Natural killer cell (primary cell): ENCODE results near the gene SNED1. TPM values are rescaled to one million over a fixed set of nuclear protein-coding genes. Genes with fewer than 3 reads are reported as not detected.

Source experiments
- ATAC-seq, 3 donors: fragments of 150-1000 bp in 2 of 3; fragments of 200-7000 bp in 1 of 3; cut with Tn5 transposase; 1 replicate in 1 of 3; 2 replicates in 2 of 3; pipeline ENCODE4 v1.10.0; 2021; ENCODE audit warnings: mild to moderate bottlenecking in 2 of 3, moderate library complexity in 2 of 3
- DNase-seq, 2 donors: peaks; one replicate each; pipeline versions ENCODE4 v3.0.0 to v3.0.0-alpha.2; 2013 to 2021; ENCODE audit warnings: mixed read lengths in 1 of 2
- H3K27ac ChIP-seq: one replicate; pipeline ENCODE4 v1.5.1; 2013; ENCODE audit warnings: mild to moderate bottlenecking, low read length
- H3K27me3 ChIP-seq: one replicate; pipeline ENCODE4 v1.6.1; 2013; ENCODE audit warnings: low read length; ENCODE audit not compliant: control insufficient read depth, insufficient read depth
- H3K36me3 ChIP-seq: one replicate; pipeline ENCODE4 v1.6.1; 2013; ENCODE audit warnings: low read length; ENCODE audit not compliant: control insufficient read depth, insufficient read depth
- H3K4me1 ChIP-seq: one replicate; pipeline ENCODE4 v1.6.1; 2013; ENCODE audit warnings: low read length; ENCODE audit not compliant: control insufficient read depth, insufficient read depth
- H3K4me3 ChIP-seq: one replicate; pipeline ENCODE4 v1.5.1; 2013; ENCODE audit warnings: low read length
- H3K9me3 ChIP-seq: one replicate; pipeline ENCODE4 v1.6.1; 2013; ENCODE audit warnings: low read length; ENCODE audit not compliant: control insufficient read depth, insufficient read depth
- H3K27ac Mint-ChIP-seq, 2 donors: one replicate each; pipeline ENCODE4 v1.8.0; 2022; ENCODE audit warnings: mild to moderate bottlenecking in 2 of 2, mixed read lengths in 2 of 2, moderate library complexity in 1 of 2
- H3K27me3 Mint-ChIP-seq, 2 donors: one replicate each; pipeline ENCODE4 v1.8.0; 2022; ENCODE audit warnings: low read depth in 2 of 2, mixed read lengths in 2 of 2
- H3K36me3 Mint-ChIP-seq: one replicate; pipeline ENCODE4 v1.8.0; 2022; ENCODE audit warnings: mixed read lengths
- H3K4me1 Mint-ChIP-seq, 2 donors: one replicate each; pipeline ENCODE4 v1.8.0; 2022; ENCODE audit warnings: mixed read lengths in 2 of 2
- H3K4me3 Mint-ChIP-seq: one replicate; pipeline ENCODE4 v1.8.0; 2022; ENCODE audit warnings: mild to moderate bottlenecking, moderate library complexity, mixed read lengths
- H3K9me3 Mint-ChIP-seq, 2 donors: one replicate each; pipeline ENCODE4 v1.8.0; 2022; ENCODE audit warnings: mixed read lengths in 2 of 2
- CTCF ChIP-seq: fragments of 200-600 bp; IDR thresholded peaks from one replicate; pipeline ENCODE4 v1.8.0; 2022; ENCODE audit warnings: antibody characterized with exemption
- WGBS: methylation state at CpG from one replicate; pipeline ENCODE4 v1.1.7; 2013; ENCODE audit warnings: missing lambda C conversion rate; ENCODE audit not compliant: insufficient coverage; 5-methylcytosine and 5-hydroxymethylcytosine counted together
- intact Hi-C: fragments of 100-400 bp; cut with micrococcal nuclease; formaldehyde crosslinking; loops from one replicate; pipeline ENCODE4 v1.14.2; 2022
- total RNA-seq, 4 donors: library from RNA; stranded (reverse); fragments of 120-200 nt in 1 of 4; gene quantifications; one replicate each; pipeline versions ENCODE4 v1.2.3 to v1.2.4, GENCODE V29; 2013 to 2022

SNED1 gene
- total RNA-seq, 3 donors from 2014 or later (not counting 1 experiment from before 2014, with no cell fraction given): 0.97 to 4.9 (median 2.5) TPM

DNA sequence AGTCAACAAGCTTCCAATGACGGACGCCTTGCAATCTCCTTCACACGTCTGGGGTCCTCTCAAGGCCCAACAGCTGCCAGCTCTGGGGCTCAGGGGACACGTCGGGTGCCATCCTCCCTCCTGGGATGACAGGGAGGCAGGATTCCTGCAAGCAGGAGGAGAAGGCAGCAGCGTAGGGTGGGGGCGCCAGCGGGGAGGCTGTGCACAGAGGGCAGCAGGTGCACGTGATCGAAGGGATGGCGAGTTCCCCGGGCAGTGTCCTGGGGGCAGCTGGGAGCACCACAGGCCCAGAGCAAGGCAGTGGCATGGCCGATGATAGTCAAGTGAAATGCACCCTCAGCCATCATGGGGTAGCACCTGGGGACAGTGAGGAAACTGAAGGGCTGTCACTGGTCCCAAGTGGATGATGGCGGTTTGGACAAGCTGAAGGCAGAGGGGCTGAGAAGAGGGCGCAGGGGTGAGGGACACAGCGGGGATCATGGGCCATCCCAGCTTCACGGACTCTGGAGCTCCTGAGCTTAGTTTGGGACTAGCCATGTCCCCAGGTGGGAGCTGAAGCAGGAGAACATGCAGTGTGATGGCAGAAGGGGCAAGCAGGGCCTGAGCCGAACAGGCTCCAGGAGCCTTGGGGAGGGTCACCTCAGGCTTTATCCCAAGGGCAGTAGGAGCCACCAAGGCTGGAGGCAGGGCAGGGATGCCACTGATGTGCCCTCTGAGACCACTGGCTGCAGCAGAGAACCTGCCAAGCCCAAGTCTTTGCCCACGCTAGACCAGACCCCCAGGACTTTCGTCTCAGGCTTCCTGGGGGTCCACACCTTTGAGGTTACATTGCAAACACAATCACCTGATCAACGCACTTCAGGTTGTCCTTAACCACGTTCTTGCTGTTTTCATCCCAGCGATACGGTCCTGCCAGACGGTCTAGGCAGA, 16.3 kb upstream of the SNED1 start:
- no peak overlapping the region for H3K27ac ChIP-seq
- H3K4me1 ChIP-seq: no peaks in the 10 kb centered on the region
- Mint-ChIP-seq H3K36me3 (no peaks in the 10 kb centered on the region), H3K27ac (no peak overlapping the region), H3K9me3 (no peaks in the 10 kb centered on the region), H3K4me1 (no peaks in the 10 kb centered on the region), H3K4me3 (no peak overlapping the region), H3K27me3 (peaks cover 0 to 7% of the 10 kb centered on the region in 2 donors)
- DNase-seq: no peak
- TF ChIP-seq CTCF: no peak
- 88% methylated on average over 25 of the region's 25 CpGs for WGBS
- ATAC-seq: peak in 1 of 3 donors; percentile 35
- H3K9me3 ChIP-seq: no peaks in the 10 kb centered on the region
- H3K36me3 ChIP-seq: no peaks in the 10 kb centered on the region
- intact Hi-C loops: no loop called here
- no peaks in the 10 kb centered on the region for H3K27me3 ChIP-seq
- no peak overlapping the region for H3K4me3 ChIP-seq

GRCh38 chr2:240982821-240983281, 15.6 kb upstream of the SNED1 start:
- WGBS: 91% methylated on average over 8 of the region's 8 CpGs
- H3K27ac ChIP-seq: no peak overlapping the region
- no peak overlapping the region for H3K4me3 Mint-ChIP-seq
- H3K9me3 Mint-ChIP-seq: no peaks in the 10 kb centered on the region
- no peak overlapping the region for H3K4me3 ChIP-seq
- no peaks in the 10 kb centered on the region for H3K4me1 ChIP-seq
- DNase-seq (no peak), ATAC-seq (no peak)
- intact Hi-C loops: no loop called here
- H3K36me3 Mint-ChIP-seq: no peaks in the 10 kb centered on the region
- no peaks in the 10 kb centered on the region for H3K4me1 Mint-ChIP-seq
- no peaks in the 10 kb centered on the region for H3K36me3 ChIP-seq
- H3K27me3 Mint-ChIP-seq: peaks cover 0 to 7% of the 10 kb centered on the region in 2 donors
- no peaks in the 10 kb centered on the region for H3K9me3 ChIP-seq
- TF ChIP-seq CTCF: no peak
- no peak overlapping the region for H3K27ac Mint-ChIP-seq
- H3K27me3 ChIP-seq: no peaks in the 10 kb centered on the region

DNA sequence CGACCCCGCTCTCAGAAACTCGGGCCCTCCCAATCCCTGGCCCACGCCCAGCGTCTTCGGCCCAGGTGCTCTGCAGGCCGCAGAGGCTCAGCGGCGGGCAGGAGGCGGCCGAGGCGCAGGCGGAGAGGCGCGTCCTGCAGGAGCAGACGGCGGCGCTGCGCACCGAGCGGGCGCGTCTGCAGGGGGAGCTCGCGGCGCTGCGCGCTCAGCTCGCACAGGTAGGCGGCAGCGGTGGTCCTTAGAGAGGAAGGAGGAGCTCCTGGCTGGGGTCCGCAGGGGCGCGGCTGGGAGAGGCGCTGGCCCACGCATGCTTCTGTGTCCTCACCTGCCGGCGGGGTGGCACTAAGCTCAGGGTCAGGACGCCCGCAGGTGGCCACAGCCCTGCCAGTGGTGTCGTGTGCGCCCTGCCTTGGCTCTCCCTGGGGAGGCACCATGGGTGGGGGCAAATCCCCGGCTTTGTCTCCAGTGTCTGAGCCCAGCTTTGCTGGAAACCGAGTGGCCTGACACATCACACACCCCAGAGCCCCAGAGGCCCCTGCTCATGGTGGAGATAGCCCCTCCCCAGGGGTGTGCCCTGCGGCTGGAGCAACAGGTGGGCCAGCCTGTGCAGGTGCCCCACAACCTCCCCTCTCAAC, 14.9 kb upstream of the SNED1 start:
- Mint-ChIP-seq H3K4me1 (no peaks in the 10 kb centered on the region), H3K27ac (no peak overlapping the region), H3K27me3 (peaks cover 0 to 7% of the 10 kb centered on the region in 2 donors), H3K36me3 (no peaks in the 10 kb centered on the region), H3K4me3 (no peak overlapping the region), H3K9me3 (no peaks in the 10 kb centered on the region)
- intact Hi-C loops: no loop called here
- ATAC-seq: peak in 1 of 3 donors; percentile 15
- Histone ChIP-seq H3K27ac (no peak overlapping the region), H3K4me3 (no peak overlapping the region), H3K36me3 (no peaks in the 10 kb centered on the region), H3K9me3 (no peaks in the 10 kb centered on the region), H3K4me1 (no peaks in the 10 kb centered on the region), H3K27me3 (no peaks in the 10 kb centered on the region)
- TF ChIP-seq CTCF: no peak
- DNase-seq: peak in 1 of 2 donors; percentile 77
- WGBS: 8% methylated on average over 45 of the region's 45 CpGs
